PC-9 (cell line): ENCODE data around the gene MAPK10. TPM values are rescaled to one million over a fixed set of nuclear protein-coding genes. Genes with fewer than 3 reads are reported as not detected.

Experiments used
- BruUV-seq: library from RNA; stranded (reverse); fragments of 400-500 nt; replicated peaks from 2 replicates; lab custom pipeline; 2021; lab: Mats Ljungman, UMichigan
- CTCF ChIA-PET: fragments of 300-600 bp; sonication (Branson Sonifier 250); formaldehyde crosslinking; loops from one replicate; lab custom pipeline; 2022; ENCODE audit warnings: antibody characterized with exemption; lab: Charles Lee
- POLR2A ChIA-PET: fragments of 300-600 bp; sonication (Branson Sonifier 250); formaldehyde crosslinking; loops from one replicate; lab custom pipeline; 2022; ENCODE audit warnings: antibody characterized with exemption; ENCODE audit not compliant: unreplicated experiment; lab: Charles Lee
- DNase-seq, 2 experiments: peaks; one replicate each; pipeline versions ENCODE4 v3.0.0 to v3.0.0-alpha.2; 2015 to 2022; ENCODE audit warnings: mixed read lengths in 1 of 2
- H2AFZ ChIP-seq: fragments of 200-600 bp; sonication (generic); 2 replicates; pipeline ENCODE4 v1.8.1; 2017; ENCODE audit warnings: antibody characterized with exemption
- H3F3A ChIP-seq: fragments of 200-600 bp; sonication (generic); 2 replicates; pipeline ENCODE4 v1.8.1; 2017; ENCODE audit warnings: antibody characterized with exemption, mild to moderate bottlenecking, low read depth; ENCODE audit not compliant: insufficient read depth
- H3K27ac ChIP-seq: fragments of 200-600 bp; sonication (generic); 2 replicates; pipeline ENCODE4 v1.6.1; 2016; ENCODE audit warnings: mixed run types
- H3K27me3 ChIP-seq: fragments of 200-600 bp; sonication (generic); 2 replicates; pipeline ENCODE4 v1.6.1; 2016; ENCODE audit warnings: low read depth, mixed run types; ENCODE audit not compliant: insufficient read depth
- H3K36me3 ChIP-seq: fragments of 200-600 bp; sonication (generic); 2 replicates; pipeline ENCODE4 v1.6.1; 2016; ENCODE audit warnings: low read depth, mixed run types
- H3K4me1 ChIP-seq: fragments of 200-600 bp; sonication (generic); replicated peaks from 2 replicates; pipeline ENCODE4 v1.6.1; 2016; ENCODE audit warnings: mixed run types; ENCODE audit not compliant: insufficient read depth
- H3K4me2 ChIP-seq: fragments of 200-600 bp; sonication (generic); 2 replicates; pipeline ENCODE4 v1.6.1; 2017; ENCODE audit warnings: mixed run types
- H3K4me3 ChIP-seq: fragments of 200-600 bp; sonication (generic); 2 replicates; pipeline ENCODE4 v1.6.1; 2016; ENCODE audit warnings: mixed run types
- H3K79me2 ChIP-seq: fragments of 200-600 bp; sonication (generic); 2 replicates; pipeline ENCODE4 v1.6.1; 2017; ENCODE audit warnings: low read depth, mixed run types
- H3K9me2 ChIP-seq: fragments of 200-600 bp; sonication (generic); 2 replicates; pipeline ENCODE4 v1.8.1; 2017; ENCODE audit warnings: mild to moderate bottlenecking; ENCODE audit not compliant: insufficient read depth
- H3K9me3 ChIP-seq: fragments of 200-600 bp; sonication (generic); 2 replicates; pipeline ENCODE4 v1.8.1; 2016; ENCODE audit warnings: low read depth; ENCODE audit not compliant: insufficient read depth
- H4K20me1 ChIP-seq: fragments of 200-600 bp; sonication (generic); 2 replicates; pipeline ENCODE4 v1.8.1; 2017; ENCODE audit not compliant: insufficient read depth
- EZH2 ChIP-seq: fragments of 200-600 bp; sonication (generic); IDR thresholded peaks from 2 replicates; pipeline ENCODE4 v1.8.0; 2017; ENCODE audit warnings: antibody characterized with exemption, low read depth
- intact Hi-C: fragments of 100-400 bp; cut with micrococcal nuclease; formaldehyde crosslinking; loops from one replicate; pipeline ENCODE4 v1.10.0; 2022; ENCODE audit not compliant: unreplicated experiment
- total RNA-seq: library from RNA; stranded (reverse); gene quantifications from 2 replicates; pipeline ENCODE4 v1.2.3, GENCODE V29; 2021
- TF ChIP-seq, protein P1 (sequence below): fragments of 200-600 bp; sonication (generic); conservative IDR thresholded peaks from 2 replicates; pipeline ENCODE4 v1.6.1; 2017; ENCODE audit warnings: mixed run types, antibody characterized with exemption, mild to moderate bottlenecking, moderate library complexity

MAPK10 gene
- total RNA-seq, 1 experiment from 2014 or later: 4.2 TPM

DNA sequence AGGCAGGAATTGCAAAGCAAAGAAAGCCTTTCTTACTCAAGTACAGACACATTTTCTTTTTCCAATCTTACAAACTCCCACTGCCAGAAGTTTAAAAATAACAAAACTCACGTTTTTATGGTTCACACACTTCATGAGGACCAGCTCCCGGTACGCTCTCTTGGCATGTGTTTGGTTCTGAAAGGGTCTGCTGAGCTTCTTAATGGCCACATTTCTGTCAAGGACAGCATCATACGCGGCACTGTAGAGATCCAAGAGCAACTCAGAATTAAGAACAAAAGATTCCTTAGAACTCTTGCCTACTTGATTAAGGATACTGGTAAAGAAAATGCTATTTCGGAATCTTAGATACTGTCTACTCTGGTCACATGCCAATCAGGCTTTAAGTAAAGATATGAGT lies 252.7 kb downstream of the MAPK10 start:
- Histone ChIP-seq H2AFZ (no peak overlapping the region), H3K9me3 (no peaks in the 10 kb centered on the region), H3K9me2 (no peaks in the 10 kb centered on the region), H3K36me3 (no peaks in the 10 kb centered on the region), H3K79me2 (no peaks in the 10 kb centered on the region), H3K4me3 (no peak overlapping the region), H3K4me2 (no peak overlapping the region), H3K27ac (no peak overlapping the region), H3K27me3 (no peaks in the 10 kb centered on the region), H4K20me1 (no peaks in the 10 kb centered on the region), H3K4me1 (no peaks in the 10 kb centered on the region), H3F3A (no peaks in the 10 kb centered on the region)
- ChIA-PET CTCF (no interaction called here), POLR2A (no interaction called here)
- no peak for DNase-seq
- BruUV-seq: no TSS peak
- intact Hi-C loops: no loop called here
- TF ChIP-seq, protein P1, sequence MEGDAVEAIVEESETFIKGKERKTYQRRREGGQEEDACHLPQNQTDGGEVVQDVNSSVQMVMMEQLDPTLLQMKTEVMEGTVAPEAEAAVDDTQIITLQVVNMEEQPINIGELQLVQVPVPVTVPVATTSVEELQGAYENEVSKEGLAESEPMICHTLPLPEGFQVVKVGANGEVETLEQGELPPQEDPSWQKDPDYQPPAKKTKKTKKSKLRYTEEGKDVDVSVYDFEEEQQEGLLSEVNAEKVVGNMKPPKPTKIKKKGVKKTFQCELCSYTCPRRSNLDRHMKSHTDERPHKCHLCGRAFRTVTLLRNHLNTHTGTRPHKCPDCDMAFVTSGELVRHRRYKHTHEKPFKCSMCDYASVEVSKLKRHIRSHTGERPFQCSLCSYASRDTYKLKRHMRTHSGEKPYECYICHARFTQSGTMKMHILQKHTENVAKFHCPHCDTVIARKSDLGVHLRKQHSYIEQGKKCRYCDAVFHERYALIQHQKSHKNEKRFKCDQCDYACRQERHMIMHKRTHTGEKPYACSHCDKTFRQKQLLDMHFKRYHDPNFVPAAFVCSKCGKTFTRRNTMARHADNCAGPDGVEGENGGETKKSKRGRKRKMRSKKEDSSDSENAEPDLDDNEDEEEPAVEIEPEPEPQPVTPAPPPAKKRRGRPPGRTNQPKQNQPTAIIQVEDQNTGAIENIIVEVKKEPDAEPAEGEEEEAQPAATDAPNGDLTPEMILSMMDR: no peak
- TF ChIP-seq EZH2: no peak

DNA sequence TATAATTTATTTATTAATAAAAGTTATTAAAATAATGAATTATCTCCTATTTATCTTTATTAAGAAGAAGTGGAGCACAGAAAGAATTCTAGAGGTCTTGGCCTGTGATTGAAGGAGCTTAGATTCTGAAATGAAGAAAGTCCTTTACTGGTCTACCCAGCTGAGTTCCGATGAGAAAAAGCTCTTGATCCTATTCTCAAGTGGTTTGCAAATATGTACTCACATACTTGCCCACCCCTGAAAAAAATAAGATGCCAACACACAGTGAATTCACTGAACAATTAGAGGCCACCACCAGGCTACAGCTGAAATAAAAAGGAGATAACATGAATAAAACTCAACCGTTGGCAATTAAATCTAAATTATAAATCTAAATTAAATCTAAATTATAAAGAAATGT lies 253.4 kb downstream of the MAPK10 start:
- Histone ChIP-seq H3F3A (no peaks in the 10 kb centered on the region), H3K9me3 (no peaks in the 10 kb centered on the region), H3K79me2 (no peaks in the 10 kb centered on the region), H3K4me2 (no peak overlapping the region), H3K27ac (no peak overlapping the region), H3K4me3 (no peak overlapping the region), H2AFZ (no peak overlapping the region), H3K4me1 (no peaks in the 10 kb centered on the region), H3K9me2 (no peaks in the 10 kb centered on the region), H3K27me3 (no peaks in the 10 kb centered on the region), H4K20me1 (no peaks in the 10 kb centered on the region), H3K36me3 (no peaks in the 10 kb centered on the region)
- no TSS peak for BruUV-seq
- CTCF ChIA-PET: no interaction called here
- POLR2A ChIA-PET: no interaction called here
- TF ChIP-seq, protein P1: no peak
- no peak for TF ChIP-seq EZH2
- DNase-seq: no peak
- intact Hi-C loops: no loop called here

DNA sequence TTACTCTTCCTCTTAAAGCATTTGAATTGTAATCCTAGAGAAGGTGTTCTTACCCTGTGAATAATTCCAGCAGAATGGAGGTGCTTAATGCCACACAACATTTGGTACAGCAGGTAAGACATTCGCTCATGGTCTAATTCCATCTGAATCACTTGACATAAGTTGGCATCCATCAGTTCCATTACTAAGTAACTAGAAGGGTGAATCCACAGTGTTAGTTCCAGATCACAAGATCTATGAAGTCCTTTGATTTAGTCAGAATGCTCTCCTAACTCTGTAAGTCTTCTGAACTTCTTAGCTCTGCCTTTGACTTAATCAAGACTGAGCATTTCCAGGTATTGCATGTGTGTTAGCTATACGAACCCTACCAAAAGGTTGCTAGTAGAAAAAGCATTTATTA lies 258.0 kb downstream of the MAPK10 start:
- POLR2A ChIA-PET: no interaction called here

More for the DNA sequence above, 258.0 kb downstream of the MAPK10 start:
- Histone ChIP-seq H3K79me2 (no peaks in the 10 kb centered on the region), H3K4me1 (no peaks in the 10 kb centered on the region), H3K9me2 (no peaks in the 10 kb centered on the region), H3K27ac (no peak overlapping the region), H3F3A (no peaks in the 10 kb centered on the region), H3K4me2 (no peak overlapping the region), H2AFZ (no peak overlapping the region), H3K36me3 (no peaks in the 10 kb centered on the region), H4K20me1 (no peaks in the 10 kb centered on the region), H3K9me3 (no peaks in the 10 kb centered on the region), H3K27me3 (no peaks in the 10 kb centered on the region), H3K4me3 (no peak overlapping the region)
- no peak for TF ChIP-seq EZH2
- TF ChIP-seq, protein P1: no peak
- no peak for DNase-seq
- intact Hi-C loops: no loop called here
- CTCF ChIA-PET: no interaction called here
- BruUV-seq: no TSS peak
